Small intestine (tissue), 7 donors: ENCODE data around the gene FIG4. TPM values are rescaled to one million over a fixed set of nuclear protein-coding genes. Genes with fewer than 3 reads are reported as not detected.
"Not testable (repeated sequence)": the region's sequence is repeated elsewhere in the genome, so short reads cannot be mapped to it uniquely, and the experiment has no call there.

ENCODE experiments used
- DNase-seq, 2 donors: peaks; one replicate each; pipeline versions ENCODE4 v3.0.0 to v3.0.0-alpha.2; 2013
- FAIRE-seq: peaks from 2 replicates; lab custom pipeline; 2012; peaks lifted over from hg19 to GRCh38; lab: Jason Lieb, UNC
- H3K27ac ChIP-seq, 3 donors: one replicate each; pipeline ENCODE4 v1.5.1; 2013; ENCODE audit warnings: low read length in 2 of 3, mild to moderate bottlenecking in 2 of 3, control low read depth in 1 of 3, inconsistent platforms in 1 of 3, low read depth in 1 of 3, moderate library complexity in 1 of 3
- H3K27me3 ChIP-seq, 3 donors: one replicate each; pipeline ENCODE4 v1.6.1; 2013; ENCODE audit warnings: low read length in 3 of 3, inconsistent platforms in 1 of 3; ENCODE audit not compliant: control insufficient read depth in 3 of 3, insufficient read depth in 3 of 3
- H3K36me3 ChIP-seq, 3 donors: one replicate each; pipeline ENCODE4 v1.6.1; 2013; ENCODE audit warnings: low read length in 3 of 3, inconsistent platforms in 1 of 3, low read depth in 1 of 3, mild to moderate bottlenecking in 1 of 3, moderate library complexity in 1 of 3; ENCODE audit not compliant: control insufficient read depth in 3 of 3, insufficient read depth in 2 of 3
- H3K4me1 ChIP-seq, 3 donors: one replicate each; pipeline ENCODE4 v1.6.1; 2013; ENCODE audit warnings: low read length in 2 of 3, inconsistent platforms in 1 of 3, low read depth in 1 of 3, mild to moderate bottlenecking in 1 of 3, moderate library complexity in 1 of 3; ENCODE audit not compliant: control insufficient read depth in 3 of 3, insufficient read depth in 2 of 3
- H3K4me3 ChIP-seq, 3 donors: one replicate each; pipeline ENCODE4 v1.5.1; 2013; ENCODE audit warnings: low read length in 3 of 3, control low read depth in 1 of 3, inconsistent platforms in 1 of 3, low read depth in 1 of 3, mild to moderate bottlenecking in 1 of 3, moderate library complexity in 1 of 3
- H3K9me3 ChIP-seq, 2 donors: one replicate each; pipeline ENCODE4 v1.6.1; 2013; ENCODE audit warnings: low read depth in 1 of 2, low read length in 1 of 2; ENCODE audit not compliant: control insufficient read depth in 2 of 2, insufficient read depth in 1 of 2
- WGBS, 3 donors: extraction: QIAGEN DNeasy Blood & Tissue Kit; methylation state at CpG; one replicate each; pipeline ENCODE4 v1.1.7; 2013; 5-methylcytosine and 5-hydroxymethylcytosine counted together
- polyA plus RNA-seq, 4 donors: library from polyadenylated mRNA; stranded (reverse) in 3 of 4; unstranded in 1 of 4; fragments of 200-250 nt in 3 of 4; fragments of 120-200 nt in 1 of 4; gene quantifications; one replicate each; pipeline versions ENCODE4 v1.2.1 to v1.2.3, GENCODE V29; 2013
- donor health status: healthy with polysubstance abuse.
- donor health status: control.
- donor health status: control.
- donor health status: Bipolar disorder and iron deficiency.
- donor health status: healthy.

Gene FIG4
- polyA plus RNA-seq, 4 donors: 3.8 to 14.5 (median 6.3) TPM

DNA sequence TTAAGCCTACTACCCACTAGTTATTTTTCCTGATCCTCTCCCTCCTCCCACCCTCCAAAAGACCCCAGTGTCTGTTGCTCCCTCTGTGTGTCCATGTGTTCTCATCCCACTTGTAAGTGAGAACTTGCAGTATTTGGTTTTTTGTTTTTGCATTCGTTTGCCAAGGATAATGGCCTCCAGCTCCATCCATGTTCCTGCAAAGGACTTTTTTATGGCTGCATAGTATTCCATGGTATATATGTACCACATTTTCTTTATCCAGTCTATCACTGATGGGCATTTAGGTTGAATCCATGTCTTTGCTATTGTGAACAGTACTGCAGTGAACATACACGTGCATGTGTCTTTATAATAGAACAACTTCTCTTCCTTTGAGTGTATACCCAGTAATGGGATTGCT, 17.0 kb downstream of the FIG4 start:
- FAIRE-seq: not testable (repeated sequence)
- WGBS, 3 donors: 89 to 91% (median 90%) methylated on average over 2 of the region's 2 CpGs

DNA sequence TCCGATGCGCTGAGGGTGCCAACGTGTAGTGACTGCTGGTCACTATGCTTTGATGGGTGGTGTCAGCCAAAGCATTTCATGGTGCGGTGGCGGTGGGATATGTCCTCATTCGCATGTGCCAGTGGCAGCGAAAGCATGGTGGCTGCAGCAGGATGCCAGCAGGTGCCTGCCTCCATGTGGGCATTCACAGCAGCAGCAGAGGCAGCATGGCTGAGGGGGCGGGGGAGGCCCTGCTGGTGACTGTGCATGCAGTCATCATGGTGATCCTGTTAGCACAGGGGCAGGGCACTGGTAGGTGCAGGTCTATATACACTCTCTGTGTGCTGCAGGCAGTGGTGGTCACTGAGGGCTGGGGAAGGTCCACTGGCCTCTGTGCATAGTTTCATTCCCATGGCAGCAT, 22.0 kb downstream of the FIG4 start:
- FAIRE-seq (no peak), DNase-seq (no peak)
- H3K27ac ChIP-seq: no peak overlapping the region
- H3K9me3 ChIP-seq: peaks cover 0 to 1% of the 10 kb centered on the region in 2 donors
- H3K36me3 ChIP-seq: no peaks in the 10 kb centered on the region
- H3K27me3 ChIP-seq: no peaks in the 10 kb centered on the region
- H3K4me3 ChIP-seq: no peak overlapping the region
- WGBS, 3 donors: 96 to 99% (median 97%) methylated on average over 8 of the region's 8 CpGs
- H3K4me1 ChIP-seq: no peaks in the 10 kb centered on the region

More for the DNA sequence above, 17.0 kb downstream of the FIG4 start:
- H3K36me3 ChIP-seq, DNase-seq, H3K4me3 ChIP-seq, H3K9me3 ChIP-seq, H3K27ac ChIP-seq, H3K27me3 ChIP-seq, H3K4me1 ChIP-seq: not testable (repeated sequence)

DNA sequence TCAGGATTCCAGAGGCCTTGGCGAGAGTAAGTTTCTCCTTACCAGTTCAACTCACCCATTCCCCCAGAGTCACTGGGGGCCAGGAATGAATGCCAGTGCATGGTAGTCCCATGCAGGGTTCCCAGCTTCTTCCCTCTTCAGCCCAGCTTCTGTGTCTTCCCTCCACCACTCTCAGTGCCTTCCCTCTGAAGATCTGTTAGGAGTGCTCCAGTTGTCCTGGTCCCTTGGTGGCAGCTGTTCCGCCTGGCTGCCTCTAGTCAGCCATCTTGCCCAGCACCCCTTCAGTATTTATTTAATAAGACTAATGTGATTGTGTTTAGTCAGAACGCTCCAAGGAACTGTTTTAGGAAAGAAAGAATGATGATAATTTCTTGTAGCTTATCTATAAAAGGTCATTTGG, 23.1 kb downstream of the FIG4 start:
- no peak for FAIRE-seq
- no peak overlapping the region for H3K27ac ChIP-seq
- H3K4me3 ChIP-seq: no peak overlapping the region
- H3K4me1 ChIP-seq: no peaks in the 10 kb centered on the region
- H3K27me3 ChIP-seq: no peaks in the 10 kb centered on the region
- DNase-seq: no peak
- 85 to 96% (median 92%) methylated on average over 3 of the region's 3 CpGs for WGBS, 3 donors
- peaks cover 0 to 4% (median 0%) of the 10 kb centered on the region in 3 donors for H3K36me3 ChIP-seq
- no peaks in the 10 kb centered on the region for H3K9me3 ChIP-seq

DNA sequence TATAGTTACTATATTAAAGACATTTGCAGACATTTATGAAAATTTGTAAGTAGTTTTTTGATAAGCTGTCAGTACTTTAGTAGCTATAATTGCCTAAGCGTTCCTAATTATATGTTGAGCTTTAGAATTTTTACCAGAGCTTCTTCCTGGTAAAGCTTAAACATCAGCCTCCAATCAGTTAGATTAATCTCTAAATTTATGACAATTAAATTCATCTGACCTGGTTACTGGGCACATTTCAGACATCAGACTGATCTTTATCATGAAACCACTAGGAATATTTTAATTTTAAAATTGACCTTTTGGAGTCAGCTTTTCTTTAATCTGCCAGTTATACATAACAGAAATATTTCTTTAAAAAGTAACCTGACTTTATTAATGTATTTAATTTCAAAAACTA, 23.5 kb downstream of the FIG4 start:
- DNase-seq: no peak
- 74 to 89% (median 78%) methylated on average over 1 of the region's 1 CpG for WGBS, 3 donors
- FAIRE-seq: no peak
- Histone ChIP-seq H3K27me3 (no peaks in the 10 kb centered on the region), H3K4me3 (no peak overlapping the region), H3K36me3 (peaks cover 0 to 7% (median 0%) of the 10 kb centered on the region in 3 donors), H3K27ac (no peak overlapping the region), H3K4me1 (no peaks in the 10 kb centered on the region), H3K9me3 (no peaks in the 10 kb centered on the region)

GRCh38 chr6:109715616-109716015, 24.5 kb downstream of the FIG4 start:
- peaks cover 0 to 8% (median 0%) of the 10 kb centered on the region in 3 donors for H3K36me3 ChIP-seq
- H3K9me3 ChIP-seq: no peaks in the 10 kb centered on the region
- FAIRE-seq: no peak
- H3K4me3 ChIP-seq: no peak overlapping the region
- no peaks in the 10 kb centered on the region for H3K27me3 ChIP-seq
- no peaks in the 10 kb centered on the region for H3K4me1 ChIP-seq
- no peak overlapping the region for H3K27ac ChIP-seq
- WGBS, 3 donors: 90 to 93% (median 93%) methylated on average over 2 of the region's 2 CpGs
- DNase-seq: no peak

GRCh38 chr6:109717971-109718370, 26.9 kb downstream of the FIG4 start:
- Histone ChIP-seq H3K4me3 (no peak overlapping the region), H3K9me3 (no peaks in the 10 kb centered on the region), H3K4me1 (no peaks in the 10 kb centered on the region), H3K36me3 (peaks cover 0 to 9% (median 0%) of the 10 kb centered on the region in 3 donors), H3K27me3 (no peaks in the 10 kb centered on the region), H3K27ac (no peak overlapping the region)
- no peak for FAIRE-seq
- 82 to 91% (median 86%) methylated on average over 2 of the region's 2 CpGs for WGBS, 3 donors
- no peak for DNase-seq

- WGBS, 3 donors: 97 to 99% (median 99%) methylated on average over 5 of the region's 5 CpGs
- H3K27ac ChIP-seq: no peak overlapping the region
- no peak for DNase-seq
- peaks cover 0 to 9% (median 0%) of the 10 kb centered on the region in 3 donors for H3K36me3 ChIP-seq
- no peaks in the 10 kb centered on the region for H3K27me3 ChIP-seq
- H3K9me3 ChIP-seq: no peaks in the 10 kb centered on the region
- no peaks in the 10 kb centered on the region for H3K4me1 ChIP-seq
- no peak overlapping the region for H3K4me3 ChIP-seq
- no peak for FAIRE-seq
Observed at GRCh38 chr6:109718991-109719390, 27.9 kb downstream of the FIG4 start.

- 78 to 92% (median 89%) methylated on average over 3 of the region's 3 CpGs for WGBS, 3 donors
- no peaks in the 10 kb centered on the region for H3K9me3 ChIP-seq
- peaks cover 0 to 9% (median 0%) of the 10 kb centered on the region in 3 donors for H3K36me3 ChIP-seq
- H3K27me3 ChIP-seq: no peaks in the 10 kb centered on the region
- H3K27ac ChIP-seq: no peak overlapping the region
- no peaks in the 10 kb centered on the region for H3K4me1 ChIP-seq
- DNase-seq: no peak
- no peak overlapping the region for H3K4me3 ChIP-seq
- FAIRE-seq: no peak
Observed at GRCh38 chr6:109720311-109720710, 29.2 kb downstream of the FIG4 start.

DNA sequence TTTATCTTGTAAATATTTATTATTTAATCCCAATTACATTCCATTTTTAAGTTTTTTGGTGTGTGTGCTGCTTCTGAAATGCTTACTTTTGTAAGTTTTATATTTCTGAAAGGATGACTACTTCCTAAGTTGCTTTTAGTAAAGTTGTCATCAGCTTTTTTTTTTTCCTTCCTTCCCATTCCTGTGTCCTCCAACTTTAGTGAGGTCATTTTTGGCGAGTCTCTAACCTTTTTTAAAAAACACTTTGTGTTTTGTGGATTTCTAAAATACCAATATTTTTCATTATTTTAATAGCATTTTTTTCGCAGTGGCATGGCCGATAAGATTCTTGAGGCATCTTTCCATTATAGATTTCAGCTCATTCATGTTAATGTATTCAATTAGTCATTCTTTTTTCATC, 30.9 kb downstream of the FIG4 start:
- H3K27ac ChIP-seq: no peak overlapping the region
- 85 to 95% (median 92%) methylated on average over 3 of the region's 3 CpGs for WGBS, 3 donors
- peaks cover 0 to 9% (median 0%) of the 10 kb centered on the region in 3 donors for H3K36me3 ChIP-seq
- no peak for DNase-seq
- no peak overlapping the region for H3K4me3 ChIP-seq
- no peaks in the 10 kb centered on the region for H3K27me3 ChIP-seq
- H3K4me1 ChIP-seq: no peaks in the 10 kb centered on the region
- no peak for FAIRE-seq
- H3K9me3 ChIP-seq: no peaks in the 10 kb centered on the region
